HG02981 (cell line): ENCODE results near the gene SPAG17.

Experiments
- ATAC-seq: cut with Tn5 transposase; IDR thresholded peaks from one replicate; pipeline ENCODE4 v1.9.1; 2021; ENCODE audit warnings: mild to moderate bottlenecking, moderate library complexity; ENCODE audit not compliant: unreplicated experiment

Gene SPAG17

DNA sequence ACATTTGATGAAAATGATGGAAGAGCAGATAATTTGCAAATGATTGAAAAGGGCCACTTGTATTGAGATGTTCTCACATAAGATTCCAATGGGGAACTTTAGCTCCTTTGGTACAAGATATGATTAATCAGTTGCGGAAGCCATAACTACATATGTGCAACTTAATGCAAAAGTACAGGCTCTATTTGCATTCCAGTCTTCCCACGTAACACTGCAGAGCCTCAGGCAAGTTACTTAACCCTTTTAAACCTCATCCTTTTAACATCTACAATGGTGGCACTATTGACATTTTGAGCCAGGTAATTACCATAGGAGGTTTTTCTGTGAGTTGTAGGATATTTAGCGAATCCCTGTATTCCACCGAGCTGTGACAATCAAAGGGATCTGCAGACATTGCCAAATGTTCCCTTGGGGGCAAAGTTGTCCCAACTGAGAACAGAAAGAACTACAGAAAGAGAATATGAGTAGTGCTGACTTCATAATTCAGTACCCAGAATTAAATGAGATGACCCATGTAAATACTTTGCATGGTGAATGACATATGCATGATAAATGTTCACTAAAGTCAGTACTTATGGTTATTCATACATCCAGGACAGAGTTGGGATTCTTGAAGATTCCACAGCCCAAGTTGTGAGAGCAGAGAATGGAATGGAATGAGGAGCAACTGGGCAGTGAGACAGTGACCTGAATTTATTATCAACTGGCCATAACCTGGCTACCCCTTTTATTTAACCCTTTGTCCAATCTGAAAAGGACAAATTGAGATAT, 62.6 kb downstream of the SPAG17 start:
- no peak for ATAC-seq

DNA sequence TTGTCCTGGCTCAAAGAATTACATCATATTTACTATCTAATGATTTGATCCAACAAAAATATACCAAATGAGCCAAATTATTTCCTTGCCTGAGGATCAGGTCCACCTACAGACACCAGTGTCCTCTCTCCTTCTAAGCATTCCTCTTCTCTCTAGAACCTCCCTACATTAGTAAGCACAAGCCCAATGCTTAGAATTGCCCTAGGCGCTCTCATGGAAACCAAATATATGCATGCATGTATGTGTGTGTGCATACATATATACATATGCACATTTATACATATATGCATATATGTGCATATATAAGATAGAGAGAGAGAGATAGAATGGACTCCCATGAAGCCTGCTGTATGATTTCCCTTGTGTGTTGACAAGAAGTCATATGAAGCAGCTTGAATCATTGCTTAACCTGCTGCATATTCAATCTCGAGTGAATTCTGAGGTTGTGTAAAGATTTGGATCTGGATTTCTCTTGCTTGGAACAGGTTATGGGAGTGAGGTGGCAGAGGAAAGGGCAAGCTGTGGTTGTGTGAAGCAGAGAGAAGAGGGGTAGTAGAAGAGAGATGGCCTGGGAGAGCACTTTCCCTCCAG, 66.1 kb downstream of the SPAG17 start:
- ATAC-seq = no peak

DNA sequence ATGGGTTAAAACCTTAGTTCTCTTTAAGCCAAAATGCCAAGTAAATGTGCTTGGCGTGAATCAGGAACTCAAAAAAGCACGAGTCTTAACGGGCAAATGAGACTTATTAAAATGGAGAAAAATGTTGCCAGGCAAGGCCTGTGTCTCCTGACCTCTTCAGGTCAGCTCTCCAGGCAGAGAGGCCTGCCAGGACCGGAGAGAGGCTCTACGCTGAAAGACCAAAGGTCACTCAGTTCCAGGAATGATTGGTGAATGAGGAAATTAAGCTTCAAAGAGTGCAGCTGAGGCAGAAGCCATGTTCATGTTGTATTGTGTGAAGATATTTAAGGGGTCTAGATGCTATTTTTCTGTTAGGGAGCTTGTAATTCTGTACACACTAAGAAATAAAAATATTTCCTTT, 66.6 kb downstream of the SPAG17 start:
- ATAC-seq = no peak

GRCh38 chr1:118117521-118117920, 67.5 kb downstream of the SPAG17 start:
- no peak for ATAC-seq

DNA sequence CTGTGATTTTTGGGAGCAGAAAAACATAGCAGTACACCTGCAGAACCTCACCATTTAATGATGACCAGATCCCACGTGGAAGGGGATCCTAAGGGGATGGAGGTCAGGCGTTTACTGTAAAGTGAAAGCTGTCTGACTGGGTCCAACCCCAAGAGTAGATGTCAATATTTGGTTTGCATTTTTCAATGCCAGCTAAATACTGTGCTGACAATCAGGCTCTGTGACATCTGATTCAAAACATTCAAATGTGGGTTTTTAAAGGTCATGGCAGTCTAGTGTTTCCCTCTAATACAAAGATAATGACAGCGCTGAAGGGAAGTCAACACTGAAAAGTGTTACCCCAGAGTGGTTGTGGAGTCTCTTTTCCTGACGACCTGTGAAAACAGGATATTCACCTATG, 68.1 kb downstream of the SPAG17 start:
- ATAC-seq = no peak

DNA sequence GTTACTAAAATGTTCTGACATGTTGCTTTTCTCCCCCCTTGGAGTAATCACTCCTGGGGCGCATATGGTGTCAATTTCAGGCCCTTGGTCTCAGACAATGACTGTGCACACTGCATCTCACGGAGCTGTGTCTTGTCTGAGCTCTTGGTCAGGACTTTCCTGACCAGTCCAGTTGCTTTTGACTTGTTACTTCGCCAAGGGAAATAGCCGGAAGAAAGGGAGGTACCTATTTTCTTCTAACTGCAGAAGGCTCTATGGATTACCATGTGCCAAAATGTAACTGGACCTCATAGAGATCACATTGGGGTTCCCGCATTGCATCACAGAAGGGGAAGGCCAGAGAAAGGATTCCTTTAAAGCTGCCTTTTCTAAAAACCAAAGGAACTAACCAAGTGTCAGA, 68.6 kb downstream of the SPAG17 start:
- ATAC-seq = no peak

DNA sequence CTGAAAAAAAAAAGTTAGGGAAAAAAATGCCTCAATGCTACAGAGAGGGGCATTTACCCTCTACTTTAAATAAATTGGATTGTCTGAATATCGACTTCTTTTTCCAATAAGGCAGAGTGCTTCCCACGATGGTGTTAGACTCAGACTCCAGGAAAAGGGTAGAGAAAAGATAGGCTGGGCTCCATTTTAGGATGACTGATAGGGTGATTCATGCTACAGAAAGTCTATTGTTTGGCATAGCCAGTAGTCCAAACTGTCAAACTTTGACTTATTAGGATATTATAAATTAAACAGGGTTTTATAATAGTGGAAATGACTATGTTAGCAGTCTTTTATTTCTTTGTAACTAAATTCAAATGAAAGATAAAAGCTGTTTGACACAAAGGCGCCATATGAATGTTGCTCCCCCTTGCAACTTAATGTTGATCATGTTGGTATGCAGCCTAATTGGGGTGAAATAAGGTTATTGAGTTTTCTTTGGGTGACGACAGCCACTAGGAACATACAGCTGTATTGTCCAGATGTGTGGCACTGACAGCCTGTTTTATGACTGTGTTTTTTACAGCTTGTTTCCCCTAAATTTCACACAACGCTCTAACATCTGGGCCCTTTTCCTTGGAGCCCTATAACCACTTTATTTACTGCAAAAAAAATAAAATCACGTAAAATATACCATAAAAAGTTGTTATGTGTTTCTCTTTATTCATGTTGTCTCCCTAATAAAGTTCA, 69.3 kb downstream of the SPAG17 start:
- ATAC-seq = no peak

GRCh38 chr1:118113261-118113660, 71.8 kb downstream of the SPAG17 start:
- no peak for ATAC-seq

DNA sequence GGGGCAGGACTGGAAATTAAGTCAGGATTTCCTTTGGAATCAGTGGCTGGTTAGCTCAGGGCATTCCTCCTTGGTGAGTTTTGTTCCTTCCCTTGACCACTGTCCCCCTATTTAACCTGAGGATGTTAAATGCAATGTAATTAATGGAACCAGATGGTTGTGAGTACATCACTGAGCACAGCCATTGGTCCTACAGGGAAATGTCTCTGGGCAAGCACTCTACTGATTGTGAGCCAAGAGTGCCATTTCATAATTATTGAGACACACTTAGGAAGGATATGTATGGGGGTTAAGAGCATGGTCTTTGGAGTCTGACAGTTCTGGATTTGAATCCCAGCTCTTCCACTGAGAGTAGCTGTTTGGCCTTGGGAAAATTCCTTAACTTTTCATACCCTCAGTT, 74.4 kb downstream of the SPAG17 start:
- no peak for ATAC-seq

- ATAC-seq = no peak
Observed at GRCh38 chr1:118104951-118105350, 80.1 kb downstream of the SPAG17 start.

- no peak for ATAC-seq
Observed at GRCh38 chr1:118102445-118102844, 82.6 kb downstream of the SPAG17 start.

GRCh38 chr1:118101999-118102398, 83.0 kb downstream of the SPAG17 start:
- no peak for ATAC-seq

- ATAC-seq = no peak
Observed at GRCh38 chr1:118101515-118101844, 83.5 kb downstream of the SPAG17 start.

DNA sequence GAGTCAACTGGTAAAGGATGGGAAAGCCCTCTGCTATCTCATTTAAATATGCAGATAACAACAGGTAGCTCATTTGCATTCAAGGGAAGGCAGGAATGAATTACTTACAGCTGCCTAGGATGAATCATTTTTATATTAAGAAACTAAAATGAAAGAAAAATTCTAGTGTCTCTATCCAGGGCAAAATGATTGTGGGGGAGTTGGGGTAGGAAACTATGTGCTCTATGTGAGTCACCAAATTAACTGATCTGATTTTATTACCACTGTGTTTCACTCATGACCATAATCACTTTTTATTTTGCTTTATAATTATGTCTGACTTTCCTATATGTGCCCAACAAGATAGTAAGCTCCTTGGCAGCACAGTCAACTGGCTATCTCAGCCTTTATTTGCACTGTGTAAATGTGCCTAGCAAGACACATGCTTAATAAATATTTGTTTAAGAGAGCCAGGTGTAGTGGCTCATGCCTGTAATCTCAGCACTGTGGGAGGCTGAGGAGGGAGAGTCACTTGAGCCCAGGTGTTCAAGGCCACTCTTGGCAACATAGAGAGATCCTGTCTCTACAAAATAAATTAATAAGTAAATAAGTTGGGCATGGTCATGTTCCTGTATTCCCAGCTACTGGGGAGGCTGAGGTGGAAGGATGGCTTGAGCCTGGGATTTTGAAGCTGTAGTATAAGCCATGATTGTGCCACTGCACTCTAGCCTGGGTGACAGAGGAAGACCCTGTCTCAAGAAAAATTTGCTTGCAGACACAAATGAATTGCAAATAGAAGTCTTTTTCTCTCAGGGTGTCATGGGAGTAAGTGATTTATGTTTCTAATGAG, 84.1 kb downstream of the SPAG17 start:
- ATAC-seq = no peak

GRCh38 chr1:118099686-118100085, 85.3 kb downstream of the SPAG17 start:
- ATAC-seq = no peak

DNA sequence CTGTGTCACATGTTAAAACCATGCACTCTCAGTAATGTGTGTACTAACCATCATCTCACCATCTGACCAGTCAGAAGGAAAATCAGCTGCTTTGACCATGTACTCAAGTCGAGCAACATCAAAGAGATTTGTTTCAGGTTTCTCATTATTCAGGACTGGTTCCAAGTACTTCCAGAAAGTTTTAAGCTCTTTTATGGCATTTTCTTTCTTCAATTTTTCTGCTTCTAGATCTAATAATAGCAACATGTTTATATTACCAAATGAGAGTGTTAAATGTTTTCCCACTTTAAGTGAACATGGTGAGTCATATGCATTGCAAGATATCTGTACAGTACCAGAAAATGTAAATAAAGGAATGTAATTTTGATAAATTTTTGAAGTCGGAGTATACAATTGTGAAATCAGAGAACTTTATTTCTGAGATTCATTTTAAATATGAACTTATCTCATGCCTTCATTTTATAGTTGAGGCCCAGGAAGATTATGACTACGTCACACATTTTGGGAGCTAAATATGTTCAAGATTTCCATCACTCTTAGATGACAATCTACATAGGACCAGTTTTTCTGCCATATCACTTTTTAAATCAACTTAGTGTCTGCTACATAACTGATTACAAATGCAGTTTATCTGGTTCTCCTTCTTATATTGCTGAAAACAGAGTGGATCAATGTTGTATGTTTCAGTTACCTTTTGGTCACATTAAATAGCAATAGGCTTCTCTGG, 87.2 kb downstream of the SPAG17 start:
- ATAC-seq = no peak

- ATAC-seq = no peak
Observed at GRCh38 chr1:118093017-118093416, 92.0 kb downstream of the SPAG17 start.

GRCh38 chr1:118090130-118090529, 94.9 kb downstream of the SPAG17 start:
- ATAC-seq = no peak

- ATAC-seq = no peak
Observed at GRCh38 chr1:118085365-118085764, 99.7 kb downstream of the SPAG17 start.

- no peak for ATAC-seq
Observed at GRCh38 chr1:118084400-118084799, 100.6 kb downstream of the SPAG17 start.

GRCh38 chr1:118082984-118083383, 102.0 kb downstream of the SPAG17 start:
- ATAC-seq = no peak
